Muscle layer of colon (tissue), 2 donors: ENCODE results near the gene ZC3H18.

Source experiments
- H3K27ac ChIP-seq: one replicate; pipeline ENCODE4 v1.7.0; 2013; ENCODE audit warnings: low read depth, mild to moderate bottlenecking, low read length, moderate library complexity
- H3K27me3 ChIP-seq, 2 donors: one replicate each; pipeline ENCODE4 v1.7.0; 2013; ENCODE audit warnings: low read length in 2 of 2, mild to moderate bottlenecking in 2 of 2; ENCODE audit not compliant: insufficient read depth in 2 of 2, control insufficient read depth in 1 of 2
- H3K36me3 ChIP-seq: one replicate; pipeline ENCODE4 v1.7.0; 2013; ENCODE audit warnings: mild to moderate bottlenecking, low read length; ENCODE audit not compliant: insufficient read depth
- H3K4me1 ChIP-seq: one replicate; pipeline ENCODE4 v1.7.0; 2013; ENCODE audit warnings: mild to moderate bottlenecking, low read length; ENCODE audit not compliant: insufficient read depth
- H3K4me3 ChIP-seq, 2 donors: one replicate each; pipeline ENCODE4 v1.7.0; 2013; ENCODE audit warnings: low read length in 2 of 2, low read depth in 1 of 2, mild to moderate bottlenecking in 1 of 2, moderate library complexity in 1 of 2
- H3K9ac ChIP-seq: one replicate; pipeline ENCODE4 v1.7.0; 2013; ENCODE audit warnings: low read length
- H3K9me3 ChIP-seq: one replicate; pipeline ENCODE4 v1.7.0; 2013; ENCODE audit warnings: mild to moderate bottlenecking, low read length
- donor health status: abdominal sarcoma.
- donor health status: Adenocarcinoma of cecum.

ZC3H18 gene

DNA sequence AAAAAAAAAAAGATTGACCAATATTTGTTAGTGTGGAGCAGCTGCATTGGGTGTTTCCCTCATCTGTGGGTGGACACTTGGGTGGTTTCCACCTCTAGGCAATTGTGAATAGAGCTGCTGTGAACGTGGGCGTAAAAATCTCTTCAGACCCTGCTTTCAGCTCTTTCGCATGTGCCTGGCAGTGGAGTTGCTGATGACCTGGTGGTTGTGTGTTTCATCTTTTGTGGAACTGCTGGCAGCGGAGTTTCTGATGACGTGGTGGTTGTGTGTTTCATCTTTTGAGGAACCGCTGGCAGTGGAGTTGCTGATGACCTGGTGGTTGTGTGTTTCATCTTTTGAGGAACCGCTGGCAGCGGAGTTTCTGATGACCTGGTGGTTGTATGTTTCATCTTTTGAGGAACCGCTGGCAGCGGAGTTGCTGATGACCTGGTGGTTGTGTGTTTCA, 21.4 kb downstream of the ZC3H18 start:
- Histone ChIP-seq H3K9me3 (no peaks in the 10 kb centered on the region), H3K27me3 (no peaks in the 10 kb centered on the region), H3K9ac (no peak overlapping the region), H3K27ac (no peak overlapping the region), H3K4me1 (no peaks in the 10 kb centered on the region), H3K4me3 (peak overlapping the region in 1 of 2 donors; percentile 18), H3K36me3 (peaks cover 44% of the 10 kb centered on the region)

GRCh38 chr16:88593061-88593460, 22.9 kb downstream of the ZC3H18 start:
- Histone ChIP-seq H3K27me3 (no peaks in the 10 kb centered on the region), H3K36me3 (peaks cover 35% of the 10 kb centered on the region), H3K27ac (no peak overlapping the region), H3K4me3 (no peak overlapping the region), H3K9ac (no peak overlapping the region), H3K4me1 (no peaks in the 10 kb centered on the region), H3K9me3 (no peaks in the 10 kb centered on the region)

- Histone ChIP-seq H3K4me1 (no peaks in the 10 kb centered on the region), H3K9me3 (no peaks in the 10 kb centered on the region), H3K4me3 (no peak overlapping the region), H3K36me3 (peaks cover 35% of the 10 kb centered on the region), H3K27ac (no peak overlapping the region), H3K9ac (no peak overlapping the region), H3K27me3 (no peaks in the 10 kb centered on the region)
Measured at GRCh38 chr16:88593489-88593888, 23.3 kb downstream of the ZC3H18 start.

DNA sequence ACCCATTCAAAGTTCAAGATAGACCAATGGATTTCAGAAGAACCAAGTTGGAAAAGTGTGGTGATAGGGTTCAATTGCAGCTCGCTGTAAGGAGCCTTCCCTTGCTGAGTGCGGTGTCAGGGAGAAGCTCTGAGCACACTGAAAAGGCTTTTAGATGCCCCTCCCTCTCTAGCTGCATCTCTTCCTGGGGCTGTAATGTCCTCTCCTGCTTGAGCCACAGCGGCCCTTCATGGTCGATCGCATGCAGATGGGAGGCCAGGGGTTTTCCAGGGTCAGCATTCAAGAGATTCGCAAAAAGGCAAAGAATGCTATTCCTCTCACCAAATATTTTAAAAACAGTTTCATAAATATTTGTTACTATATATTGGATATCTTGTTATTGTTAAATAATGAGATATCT, 23.7 kb downstream of the ZC3H18 start:
- peaks cover 34% of the 10 kb centered on the region for H3K36me3 ChIP-seq

GRCh38 chr16:88595101-88595500, 24.9 kb downstream of the ZC3H18 start:
- Histone ChIP-seq H3K9me3 (no peaks in the 10 kb centered on the region), H3K4me3 (no peak overlapping the region), H3K27me3 (no peaks in the 10 kb centered on the region), H3K4me1 (no peaks in the 10 kb centered on the region), H3K36me3 (peaks cover 34% of the 10 kb centered on the region), H3K9ac (no peak overlapping the region), H3K27ac (no peak overlapping the region)

More for the DNA sequence above, 23.7 kb downstream of the ZC3H18 start:
- no peaks in the 10 kb centered on the region for H3K27me3 ChIP-seq
- H3K9ac ChIP-seq, result no peak overlapping the region
- no peak overlapping the region for H3K27ac ChIP-seq
- no peak overlapping the region for H3K4me3 ChIP-seq
- H3K9me3 ChIP-seq, result no peaks in the 10 kb centered on the region
- no peaks in the 10 kb centered on the region for H3K4me1 ChIP-seq

- H3K9ac ChIP-seq, result no peak overlapping the region
- no peak overlapping the region for H3K4me3 ChIP-seq
- peaks cover 41% of the 10 kb centered on the region for H3K36me3 ChIP-seq
- no peak overlapping the region for H3K27ac ChIP-seq
- no peaks in the 10 kb centered on the region for H3K27me3 ChIP-seq
- H3K9me3 ChIP-seq, result no peaks in the 10 kb centered on the region
- H3K4me1 ChIP-seq, result no peaks in the 10 kb centered on the region
Measured at GRCh38 chr16:88595921-88596320, 25.7 kb downstream of the ZC3H18 start.

- H3K27me3 ChIP-seq, result no peaks in the 10 kb centered on the region
- H3K9ac ChIP-seq, result no peak overlapping the region
- H3K9me3 ChIP-seq, result no peaks in the 10 kb centered on the region
- H3K4me3 ChIP-seq, result no peak overlapping the region
- H3K4me1 ChIP-seq, result no peaks in the 10 kb centered on the region
- H3K27ac ChIP-seq, result no peak overlapping the region
- H3K36me3 ChIP-seq, result peaks cover 46% of the 10 kb centered on the region
Measured at GRCh38 chr16:88596483-88596882, 26.3 kb downstream of the ZC3H18 start.

DNA sequence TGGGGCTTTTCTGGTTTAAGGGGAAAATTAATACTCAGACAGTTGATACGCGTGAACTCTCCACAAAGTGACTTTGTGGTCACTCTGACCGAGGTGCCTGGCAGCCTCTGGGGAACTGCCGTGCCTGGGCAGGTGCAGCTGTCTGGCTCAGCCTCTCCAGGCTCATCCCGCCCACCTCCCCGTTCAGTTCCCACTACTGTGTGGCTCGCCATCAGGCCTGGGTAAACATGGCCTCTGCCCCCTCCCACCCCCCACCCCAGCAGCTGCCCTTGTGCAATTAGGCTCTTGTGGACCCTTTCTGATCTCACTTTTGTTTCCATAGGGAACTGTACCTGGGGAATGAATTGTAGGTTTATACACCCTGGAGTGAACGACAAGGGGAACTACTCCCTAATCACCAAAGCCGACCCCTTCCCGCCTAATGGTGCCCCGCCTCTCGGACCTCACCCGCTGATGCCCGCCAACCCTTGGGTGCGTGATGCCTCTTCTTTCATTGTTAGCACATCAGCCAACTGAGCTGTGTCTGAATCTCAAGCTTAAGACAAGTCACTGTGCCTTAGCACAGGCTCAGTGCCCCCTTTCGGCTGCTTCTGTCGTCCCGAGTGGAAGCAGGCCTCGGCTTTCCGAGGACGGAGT, 27.8 kb downstream of the ZC3H18 start:
- Histone ChIP-seq H3K27ac (no peak overlapping the region), H3K9me3 (no peaks in the 10 kb centered on the region), H3K36me3 (peaks cover 51% of the 10 kb centered on the region), H3K9ac (no peak overlapping the region), H3K27me3 (no peaks in the 10 kb centered on the region), H3K4me1 (no peaks in the 10 kb centered on the region), H3K4me3 (no peak overlapping the region)

GRCh38 chr16:88599092-88599733, 29.0 kb downstream of the ZC3H18 start:
- Histone ChIP-seq H3K4me3 (no peak overlapping the region), H3K9ac (no peak overlapping the region), H3K36me3 (peaks cover 47% of the 10 kb centered on the region), H3K27me3 (no peaks in the 10 kb centered on the region), H3K9me3 (no peaks in the 10 kb centered on the region), H3K27ac (no peak overlapping the region), H3K4me1 (no peaks in the 10 kb centered on the region)

DNA sequence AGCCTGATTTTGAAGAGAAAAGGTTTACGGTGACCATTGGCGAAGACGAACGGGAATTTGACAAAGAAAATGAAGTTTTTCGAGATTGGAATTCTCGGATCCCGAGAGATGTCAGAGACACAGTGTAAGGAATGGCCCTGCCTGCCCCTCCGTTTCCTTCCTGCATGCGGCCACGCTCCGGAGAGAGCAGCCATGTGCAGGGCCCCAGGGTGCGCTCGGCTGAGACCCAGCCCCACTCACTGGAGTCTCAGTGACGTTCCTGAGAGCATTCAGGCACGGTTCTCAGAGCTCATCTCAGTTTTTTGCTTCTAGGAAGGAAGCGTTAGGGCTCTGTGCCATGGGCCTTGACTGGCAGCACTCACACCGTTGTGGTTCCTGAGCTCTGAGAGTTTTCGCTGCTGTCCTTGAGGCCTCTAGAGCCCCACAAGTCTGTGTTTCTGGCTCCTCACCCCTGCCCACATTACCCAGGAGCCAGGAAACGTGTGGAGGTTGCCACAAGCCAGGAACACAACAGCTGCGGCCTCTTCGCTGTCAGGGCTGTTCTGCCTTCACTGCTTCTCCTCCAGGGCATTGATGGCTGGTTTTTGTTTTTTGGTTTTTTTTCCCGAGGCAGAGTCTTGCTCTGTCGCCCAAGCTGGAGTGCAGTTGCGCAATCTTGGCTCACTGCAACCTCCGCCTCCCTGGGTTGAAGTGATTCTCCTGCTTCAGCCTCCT, 29.8 kb downstream of the ZC3H18 start:
- no peak overlapping the region for H3K9ac ChIP-seq
- peaks cover 47% of the 10 kb centered on the region for H3K36me3 ChIP-seq
- no peaks in the 10 kb centered on the region for H3K4me1 ChIP-seq
- no peaks in the 10 kb centered on the region for H3K9me3 ChIP-seq
- no peak overlapping the region for H3K27ac ChIP-seq
- H3K4me3 ChIP-seq, result no peak overlapping the region
- no peaks in the 10 kb centered on the region for H3K27me3 ChIP-seq

DNA sequence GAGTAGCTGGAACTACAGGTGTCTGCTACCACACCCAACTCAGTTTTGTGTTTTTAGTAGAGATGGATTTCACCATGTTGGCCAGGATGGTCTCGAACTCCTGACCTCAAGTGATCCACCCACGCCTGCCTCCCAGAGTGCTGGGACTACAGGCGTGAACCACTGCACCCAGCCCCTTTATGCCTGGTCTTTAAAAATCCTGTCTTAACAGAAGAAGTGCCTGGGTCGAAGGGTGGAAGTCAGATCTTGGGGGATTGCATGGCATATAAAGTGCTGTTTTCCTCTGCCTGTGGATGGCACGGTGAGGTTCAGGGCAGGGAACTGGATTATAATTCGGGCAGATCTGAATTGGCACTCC, 30.3 kb downstream of the ZC3H18 start:
- no peak overlapping the region for H3K27ac ChIP-seq
- H3K36me3 ChIP-seq, result peaks cover 47% of the 10 kb centered on the region
- no peaks in the 10 kb centered on the region for H3K27me3 ChIP-seq
- no peaks in the 10 kb centered on the region for H3K4me1 ChIP-seq
- no peak overlapping the region for H3K4me3 ChIP-seq
- H3K9me3 ChIP-seq, result no peaks in the 10 kb centered on the region
- no peak overlapping the region for H3K9ac ChIP-seq
